Colonic mucosa (tissue), 4 donors: Measurements from ENCODE around the gene SLC39A11. TPM values are rescaled to one million over a fixed set of nuclear protein-coding genes. Genes with fewer than 3 reads are reported as not detected.

Experiments used
- DNase-seq: peaks from one replicate; pipeline ENCODE4 v3.0.0-alpha.2; 2020
- H3K27ac ChIP-seq: fragments of 200-600 bp; one replicate; pipeline ENCODE4 v1.8.0; 2021
- H3K27me3 ChIP-seq: fragments of 200-600 bp; one replicate; pipeline ENCODE4 v1.8.0; 2021
- H3K36me3 ChIP-seq: fragments of 200-600 bp; one replicate; pipeline ENCODE4 v1.8.0; 2021
- H3K4me1 ChIP-seq: fragments of 200-600 bp; one replicate; pipeline ENCODE4 v1.8.0; 2021; ENCODE audit warnings: mild to moderate bottlenecking
- H3K4me3 ChIP-seq: fragments of 200-600 bp; one replicate; pipeline ENCODE4 v1.8.0; 2021
- H3K9ac ChIP-seq, 2 donors: one replicate each; pipeline ENCODE4 v1.7.0; 2013; ENCODE audit warnings: control low read depth in 2 of 2, low read depth in 2 of 2, low read length in 2 of 2
- H3K9me3 ChIP-seq: fragments of 200-600 bp; one replicate; pipeline ENCODE4 v1.8.0; 2021
- intact Hi-C: fragments of 100-400 bp; cut with DNase I; formaldehyde crosslinking; loops from one replicate; pipeline ENCODE4 v1.14.1; 2022
- total RNA-seq, 2 donors: library from RNA; stranded (reverse); fragmentation: NEBNext Ultra II Directional in 1 of 2; extraction: Animal tissue kit (Norgen Biotek cat#: 25700) in 1 of 2; gene quantifications; one replicate each; pipeline ENCODE4 v1.2.1, GENCODE V29; 2021
- TF ChIP-seq, protein P1 (sequence below): fragments of 200-600 bp; IDR thresholded peaks from one replicate; pipeline ENCODE4 v1.8.0; 2022; ENCODE audit warnings: antibody characterized with exemption, mild to moderate bottlenecking
- donor health status: healthy.
- donor health status: DM: no; HTN: no; CAD: no.
- donor health status: DM: no; HTN: no; CAD: no.

SLC39A11 gene
- total RNA-seq, 2 donors from 2014 or later: 57.7 to 60.0 TPM

DNA sequence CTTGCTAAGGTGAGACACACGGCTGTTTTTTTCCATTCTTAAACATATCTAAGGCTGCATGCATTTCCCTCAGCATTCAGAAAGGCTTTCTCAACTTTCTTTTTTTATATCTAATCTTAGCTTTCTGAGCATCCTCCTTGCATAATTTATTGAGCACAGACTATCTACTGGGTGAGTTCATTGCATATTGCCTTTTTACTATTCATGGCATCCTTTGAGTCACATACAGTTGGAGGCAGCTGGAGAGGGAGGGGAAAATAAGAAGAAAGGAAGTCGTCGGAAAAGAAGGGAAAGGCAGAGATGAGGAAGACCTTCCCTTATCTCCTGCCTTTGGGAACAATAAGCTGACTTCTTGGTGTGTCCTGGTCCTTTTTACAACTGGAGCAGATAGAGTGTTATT is 468.3 kb downstream of the SLC39A11 start:
- no peaks in the 10 kb centered on the region for H3K4me1 ChIP-seq
- H3K4me3 ChIP-seq: no peak overlapping the region
- no peaks in the 10 kb centered on the region for H3K36me3 ChIP-seq
- no peaks in the 10 kb centered on the region for H3K27me3 ChIP-seq
- no peak overlapping the region for H3K9ac ChIP-seq
- no peaks in the 10 kb centered on the region for H3K9me3 ChIP-seq
- TF ChIP-seq, protein P1, sequence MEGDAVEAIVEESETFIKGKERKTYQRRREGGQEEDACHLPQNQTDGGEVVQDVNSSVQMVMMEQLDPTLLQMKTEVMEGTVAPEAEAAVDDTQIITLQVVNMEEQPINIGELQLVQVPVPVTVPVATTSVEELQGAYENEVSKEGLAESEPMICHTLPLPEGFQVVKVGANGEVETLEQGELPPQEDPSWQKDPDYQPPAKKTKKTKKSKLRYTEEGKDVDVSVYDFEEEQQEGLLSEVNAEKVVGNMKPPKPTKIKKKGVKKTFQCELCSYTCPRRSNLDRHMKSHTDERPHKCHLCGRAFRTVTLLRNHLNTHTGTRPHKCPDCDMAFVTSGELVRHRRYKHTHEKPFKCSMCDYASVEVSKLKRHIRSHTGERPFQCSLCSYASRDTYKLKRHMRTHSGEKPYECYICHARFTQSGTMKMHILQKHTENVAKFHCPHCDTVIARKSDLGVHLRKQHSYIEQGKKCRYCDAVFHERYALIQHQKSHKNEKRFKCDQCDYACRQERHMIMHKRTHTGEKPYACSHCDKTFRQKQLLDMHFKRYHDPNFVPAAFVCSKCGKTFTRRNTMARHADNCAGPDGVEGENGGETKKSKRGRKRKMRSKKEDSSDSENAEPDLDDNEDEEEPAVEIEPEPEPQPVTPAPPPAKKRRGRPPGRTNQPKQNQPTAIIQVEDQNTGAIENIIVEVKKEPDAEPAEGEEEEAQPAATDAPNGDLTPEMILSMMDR: no peak
- no peak overlapping the region for H3K27ac ChIP-seq
- no peak for DNase-seq
- intact Hi-C loops: no loop called here

DNA sequence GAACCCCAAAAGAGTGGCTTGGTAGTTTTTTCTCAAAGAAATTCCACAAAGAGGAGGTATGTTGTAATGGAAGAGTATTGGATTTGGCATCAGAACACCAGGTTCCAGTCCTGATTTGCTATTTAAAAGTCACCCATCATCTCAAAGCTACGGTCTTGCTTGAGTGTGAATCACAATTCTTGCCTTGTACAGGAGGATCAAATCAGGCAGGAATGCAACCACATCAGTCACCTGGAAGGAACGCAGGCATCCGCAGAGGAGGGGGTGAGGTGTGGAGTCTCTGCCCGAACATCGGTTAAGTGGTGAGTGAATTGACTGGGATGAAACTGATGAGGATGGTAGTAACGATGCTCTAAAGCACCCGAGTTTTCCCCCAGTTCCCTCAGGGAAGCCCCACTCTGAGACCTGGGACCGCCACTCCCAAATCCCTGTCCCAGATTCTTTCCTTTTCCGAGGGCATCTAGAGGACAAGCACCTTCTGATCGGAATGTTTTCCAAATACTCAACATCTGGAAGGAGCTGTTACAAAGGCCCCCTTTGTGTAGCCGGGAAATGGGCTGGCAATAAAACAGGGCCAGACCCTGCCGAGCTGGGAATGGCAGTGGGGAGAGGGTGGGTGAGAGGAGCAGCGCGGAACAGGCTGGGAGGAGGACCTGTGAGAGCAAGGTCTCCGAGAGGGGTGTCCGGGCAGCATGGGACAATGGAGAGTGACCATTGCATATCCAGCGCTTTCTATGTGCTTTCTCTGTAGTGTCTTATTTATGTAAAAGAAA is 469.6 kb downstream of the SLC39A11 start:
- Histone ChIP-seq H3K4me3 (no peak overlapping the region), H3K27me3 (no peaks in the 10 kb centered on the region), H3K9ac (no peak overlapping the region), H3K27ac (no peak overlapping the region), H3K36me3 (no peaks in the 10 kb centered on the region), H3K4me1 (no peaks in the 10 kb centered on the region), H3K9me3 (no peaks in the 10 kb centered on the region)
- no peak for DNase-seq
- intact Hi-C loops: no loop called here
- TF ChIP-seq, protein P1: no peak

DNA sequence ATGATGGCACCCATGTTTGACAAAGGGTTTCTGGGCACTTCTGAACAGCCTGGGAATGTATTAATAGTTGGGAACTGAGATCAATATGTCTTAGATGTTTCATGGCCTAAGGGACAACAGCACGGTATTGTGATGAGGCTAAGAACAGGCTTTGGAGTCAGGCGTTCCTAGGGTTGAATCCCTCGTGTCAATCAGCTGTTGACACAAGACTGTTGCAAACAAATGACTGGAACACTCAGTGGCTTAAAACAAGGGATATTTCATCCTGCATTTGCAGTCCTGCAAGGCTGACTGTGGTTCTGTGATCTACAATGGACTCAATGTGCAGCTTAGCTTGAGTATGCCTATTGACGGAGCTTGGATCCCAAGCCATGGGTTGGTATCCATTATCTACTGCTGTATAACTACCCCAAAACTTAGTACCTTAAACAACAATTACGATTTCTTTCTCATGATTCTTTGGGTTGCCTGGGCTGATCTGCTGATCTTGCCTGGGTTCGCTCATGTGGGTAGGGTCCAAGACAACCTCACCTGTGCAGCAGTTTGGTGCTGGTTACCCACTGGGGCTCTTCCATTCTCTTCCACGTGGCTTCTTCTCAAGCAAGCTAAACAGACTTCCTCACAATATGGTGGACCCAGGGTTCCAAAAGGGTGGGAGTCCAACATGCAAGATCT is 472.4 kb downstream of the SLC39A11 start:
- no peak for DNase-seq
- Histone ChIP-seq H3K4me3 (no peak overlapping the region), H3K36me3 (no peaks in the 10 kb centered on the region), H3K4me1 (no peaks in the 10 kb centered on the region), H3K9ac (no peak overlapping the region), H3K27me3 (no peaks in the 10 kb centered on the region), H3K9me3 (no peaks in the 10 kb centered on the region), H3K27ac (no peak overlapping the region)
- TF ChIP-seq, protein P1: no peak
- intact Hi-C loops: no loop called here

DNA sequence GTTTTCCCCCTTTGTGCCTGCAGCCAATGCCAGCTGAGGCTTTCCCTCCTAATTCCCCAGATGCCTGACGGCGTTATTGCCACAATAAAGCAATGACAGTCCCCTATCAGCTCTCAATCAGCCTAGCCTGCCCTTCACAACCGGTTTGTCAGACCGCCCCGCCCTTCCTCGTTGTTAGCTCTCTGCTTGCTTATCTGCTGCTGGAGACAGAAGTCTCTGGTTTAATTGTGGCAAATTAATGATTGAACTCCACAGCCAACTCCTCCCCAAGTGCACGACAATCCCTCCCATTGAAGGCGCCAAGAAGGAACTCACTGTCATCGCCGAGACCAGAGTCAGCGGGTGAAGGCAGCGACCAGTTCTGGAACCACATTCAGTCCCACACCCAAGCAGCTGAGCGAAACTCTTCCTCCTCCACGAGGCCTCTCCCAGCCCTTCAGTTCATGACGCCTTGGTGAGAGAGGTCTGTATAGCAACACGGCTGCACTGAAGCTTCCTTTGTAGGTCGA is 474.4 kb downstream of the SLC39A11 start:
- peaks cover 6% of the 10 kb centered on the region for H3K4me1 ChIP-seq
- intact Hi-C loops: no loop called here
- H3K9me3 ChIP-seq: no peaks in the 10 kb centered on the region
- peak overlapping the region in 1 of 2 donors; percentile 70 for H3K9ac ChIP-seq
- no peak overlapping the region for H3K4me3 ChIP-seq
- DNase-seq: peak; percentile 96
- no peaks in the 10 kb centered on the region for H3K36me3 ChIP-seq
- TF ChIP-seq, protein P1: no peak
- no peaks in the 10 kb centered on the region for H3K27me3 ChIP-seq
- peak overlapping the region; percentile 87 for H3K27ac ChIP-seq

DNA sequence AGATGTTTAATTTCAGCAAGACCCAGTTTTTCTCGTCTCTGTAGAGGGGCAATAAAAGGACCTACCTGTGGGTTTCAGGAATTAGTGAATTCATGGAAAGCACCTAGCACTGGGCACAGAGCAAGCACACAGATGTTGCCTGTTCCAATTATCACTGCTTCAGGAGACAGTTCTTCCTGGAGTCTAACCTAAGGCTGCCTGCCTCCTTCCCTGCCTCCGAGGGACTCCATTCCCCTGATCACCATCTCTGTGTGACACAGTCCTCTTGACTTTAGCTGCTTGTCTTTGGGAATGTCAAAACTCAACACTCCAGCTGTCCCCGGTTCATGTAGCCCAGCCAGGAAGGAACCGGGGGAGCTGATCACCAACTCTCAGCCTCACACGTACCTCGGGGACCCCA is 474.9 kb downstream of the SLC39A11 start:
- no peak overlapping the region for H3K4me3 ChIP-seq
- H3K9me3 ChIP-seq: no peaks in the 10 kb centered on the region
- no peaks in the 10 kb centered on the region for H3K36me3 ChIP-seq
- peaks cover 6% of the 10 kb centered on the region for H3K4me1 ChIP-seq
- H3K27me3 ChIP-seq: no peaks in the 10 kb centered on the region
- TF ChIP-seq, protein P1: no peak
- DNase-seq: no peak
- intact Hi-C loops: no loop called here
- H3K27ac ChIP-seq: peak overlapping the region; percentile 87
- H3K9ac ChIP-seq: peak overlapping the region in 1 of 2 donors; percentile 70
